ENCODE results near the gene ESAM.

DNA sequence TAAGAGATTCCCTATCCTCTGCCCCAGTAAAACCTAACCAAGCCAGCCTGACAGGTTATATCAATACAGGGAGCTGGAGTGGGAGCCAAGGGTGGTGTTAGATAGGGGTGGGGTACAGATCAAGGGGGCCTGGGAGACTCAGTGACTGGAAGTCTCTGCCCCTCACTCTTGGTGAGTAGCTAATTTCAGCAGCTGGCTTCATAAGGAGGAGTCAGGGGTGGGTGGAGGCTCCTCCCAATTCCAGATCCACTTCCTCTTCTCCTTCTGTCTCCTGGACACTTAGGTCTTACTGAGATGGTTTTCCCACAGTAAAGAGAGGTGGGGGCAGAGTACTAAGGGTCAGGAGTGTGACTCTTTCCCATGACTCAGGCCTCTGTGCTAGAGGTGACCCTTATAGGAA, 8.9 kb downstream of the ESAM start:
- TF ChIP-seq, protein P1, sequence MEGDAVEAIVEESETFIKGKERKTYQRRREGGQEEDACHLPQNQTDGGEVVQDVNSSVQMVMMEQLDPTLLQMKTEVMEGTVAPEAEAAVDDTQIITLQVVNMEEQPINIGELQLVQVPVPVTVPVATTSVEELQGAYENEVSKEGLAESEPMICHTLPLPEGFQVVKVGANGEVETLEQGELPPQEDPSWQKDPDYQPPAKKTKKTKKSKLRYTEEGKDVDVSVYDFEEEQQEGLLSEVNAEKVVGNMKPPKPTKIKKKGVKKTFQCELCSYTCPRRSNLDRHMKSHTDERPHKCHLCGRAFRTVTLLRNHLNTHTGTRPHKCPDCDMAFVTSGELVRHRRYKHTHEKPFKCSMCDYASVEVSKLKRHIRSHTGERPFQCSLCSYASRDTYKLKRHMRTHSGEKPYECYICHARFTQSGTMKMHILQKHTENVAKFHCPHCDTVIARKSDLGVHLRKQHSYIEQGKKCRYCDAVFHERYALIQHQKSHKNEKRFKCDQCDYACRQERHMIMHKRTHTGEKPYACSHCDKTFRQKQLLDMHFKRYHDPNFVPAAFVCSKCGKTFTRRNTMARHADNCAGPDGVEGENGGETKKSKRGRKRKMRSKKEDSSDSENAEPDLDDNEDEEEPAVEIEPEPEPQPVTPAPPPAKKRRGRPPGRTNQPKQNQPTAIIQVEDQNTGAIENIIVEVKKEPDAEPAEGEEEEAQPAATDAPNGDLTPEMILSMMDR (conservative IDR thresholded peaks at IDR 0.05; ENCODE audit: low read depth, low read length): no peak
- TF ChIP-seq EZH2phosphoT487 (IDR thresholded peaks at IDR 0.05; ENCODE audit: borderline replicate concordance, low read length) (no peak), EZH2 (IDR thresholded peaks at IDR 0.05; ENCODE audit: low read length, unreplicated experiment) (no peak)

Data from PC-3 (cell line).